Neural cell (in vitro differentiated cells): Measurements from ENCODE around the gene MRTFB. TPM values are rescaled to one million over a fixed set of nuclear protein-coding genes. Genes with fewer than 3 reads are reported as not detected.
A peak's percentile ranks its signal among the peaks of the same experiment; 100 is the strongest.

Experiments
- H2AFZ ChIP-seq: fragments of 200-600, 300-800 bp; sonication (generic), shearing (Covaris generic); 2 replicates; pipeline ENCODE4 v1.6.0; 2014; ENCODE audit warnings: low read depth, mild to moderate bottlenecking, antibody characterized with exemption, low read length, moderate library complexity
- H3F3A ChIP-seq: fragments of 200-600 bp; shearing (Covaris generic); 2 replicates; pipeline ENCODE4 v1.6.1; 2016; ENCODE audit warnings: mild to moderate bottlenecking, moderate library complexity, mixed read lengths, antibody characterized with exemption, low read length; ENCODE audit not compliant: insufficient read depth, poor library complexity, severe bottlenecking
- H3K27ac ChIP-seq: fragments of 200-600, 300-800 bp; sonication (generic), shearing (Covaris generic); 2 replicates; pipeline ENCODE4 v1.5.1; 2014; ENCODE audit warnings: mild to moderate bottlenecking, low read length, moderate library complexity
- H3K27me3 ChIP-seq: fragments of 300-800, 200-600 bp; sonication (generic), shearing (Covaris generic); 2 replicates; pipeline ENCODE4 v1.6.0; 2014; ENCODE audit warnings: mild to moderate bottlenecking, low read depth, low read length, moderate library complexity; ENCODE audit not compliant: insufficient read depth
- H3K36me3 ChIP-seq: fragments of 300-800, 200-600 bp; sonication (generic), shearing (Covaris generic); 2 replicates; pipeline ENCODE4 v1.5.1; 2014; ENCODE audit warnings: mild to moderate bottlenecking, antibody characterized with exemption, low read length, moderate library complexity; ENCODE audit not compliant: insufficient read depth
- H3K4me2 ChIP-seq: fragments of 300-800, 200-600 bp; sonication (generic), shearing (Covaris generic); 2 replicates; pipeline ENCODE4 v1.6.0; 2014; ENCODE audit warnings: mild to moderate bottlenecking, low read length
- H3K4me3 ChIP-seq: fragments of 300-800, 200-600 bp; sonication (generic), shearing (Covaris generic); 2 replicates; pipeline ENCODE4 v1.5.1; 2014; ENCODE audit warnings: mild to moderate bottlenecking, low read length, moderate library complexity
- H3K79me2 ChIP-seq: fragments of 200-600 bp; shearing (Covaris generic); replicated peaks from 2 replicates; pipeline ENCODE4 v1.6.0; 2014; ENCODE audit warnings: mild to moderate bottlenecking, low read length, moderate library complexity; ENCODE audit not compliant: insufficient read depth
- H3K9ac ChIP-seq: fragments of 300-800, 200-600 bp; sonication (generic), shearing (Covaris generic); 2 replicates; pipeline ENCODE4 v1.6.1; 2016; ENCODE audit warnings: mild to moderate bottlenecking, low read length, mixed read lengths
- H3K9me2 ChIP-seq: fragments of 200-600 bp; shearing (Covaris generic); 2 replicates; pipeline ENCODE4 v1.6.1; 2016; ENCODE audit warnings: mild to moderate bottlenecking, low read length, mixed read lengths; ENCODE audit not compliant: insufficient read depth
- H3K9me3 ChIP-seq: fragments of 200-600, 300-800 bp; sonication (generic), shearing (Covaris generic); 2 replicates; pipeline ENCODE4 v1.6.1; 2016; ENCODE audit warnings: mild to moderate bottlenecking, mixed run types, low read length, moderate library complexity, mixed read lengths
- H4K20me1 ChIP-seq: fragments of 200-600 bp; shearing (Covaris generic); 2 replicates; pipeline ENCODE4 v1.6.1; 2016; ENCODE audit warnings: mild to moderate bottlenecking, mixed run types; ENCODE audit not compliant: insufficient read depth
- CTCF ChIP-seq: fragments of 450-650 bp; IDR thresholded peaks from 2 replicates; pipeline ENCODE4 v1.5.1; 2014; ENCODE audit warnings: antibody characterized with exemption, mild to moderate bottlenecking, moderate library complexity; ENCODE audit not compliant: poor library complexity, severe bottlenecking
- EP300 ChIP-seq: fragments of 450-650 bp; conservative IDR thresholded peaks from 2 replicates; pipeline ENCODE4 v1.6.1; 2014; ENCODE audit warnings: antibody characterized with exemption, mild to moderate bottlenecking, moderate library complexity; ENCODE audit not compliant: poor library complexity, severe bottlenecking
- EZH2 ChIP-seq: fragments of 200-600, 300-800 bp; shearing (Covaris generic), sonication (generic); IDR thresholded peaks from 2 replicates; pipeline ENCODE4 v1.6.1; 2014; ENCODE audit warnings: antibody characterized with exemption, low read length, borderline replicate concordance, mild to moderate bottlenecking; ENCODE audit not compliant: insufficient read depth, poor library complexity, severe bottlenecking
- MXI1 ChIP-seq: fragments of 450-650 bp; conservative IDR thresholded peaks from 2 replicates; pipeline ENCODE4 v1.6.1; 2014; ENCODE audit warnings: antibody characterized with exemption, mild to moderate bottlenecking; ENCODE audit not compliant: poor library complexity, severe bottlenecking
- POLR2AphosphoS5 ChIP-seq: IDR thresholded peaks from 2 replicates; pipeline ENCODE4 v1.6.1; 2012
- RAD21 ChIP-seq: fragments of 450-650 bp; conservative IDR thresholded peaks from 2 replicates; pipeline ENCODE4 v1.6.1; 2014; ENCODE audit warnings: antibody characterized with exemption, mild to moderate bottlenecking, moderate library complexity
- REST ChIP-seq: IDR thresholded peaks from 2 replicates; pipeline ENCODE4 v1.6.1; 2012; ENCODE audit warnings: borderline replicate concordance
- SMC3 ChIP-seq: fragments of 450-650 bp; conservative IDR thresholded peaks from 2 replicates; pipeline ENCODE4 v1.6.1; 2014; ENCODE audit warnings: antibody characterized with exemption, mild to moderate bottlenecking, moderate library complexity; ENCODE audit not compliant: poor library complexity
- TAF1 ChIP-seq: IDR thresholded peaks from 2 replicates; pipeline ENCODE4 v1.6.1; 2012; ENCODE audit warnings: low read depth
- polyA plus RNA-seq: library from polyadenylated mRNA; depleted of rRNA; stranded (reverse); fragments of >200 nt; gene quantifications from 2 replicates; pipeline ENCODE4 v1.2.3, GENCODE V29; 2014

MRTFB gene
- polyA plus RNA-seq, 1 donor from 2014 or later = 18.6 TPM

DNA sequence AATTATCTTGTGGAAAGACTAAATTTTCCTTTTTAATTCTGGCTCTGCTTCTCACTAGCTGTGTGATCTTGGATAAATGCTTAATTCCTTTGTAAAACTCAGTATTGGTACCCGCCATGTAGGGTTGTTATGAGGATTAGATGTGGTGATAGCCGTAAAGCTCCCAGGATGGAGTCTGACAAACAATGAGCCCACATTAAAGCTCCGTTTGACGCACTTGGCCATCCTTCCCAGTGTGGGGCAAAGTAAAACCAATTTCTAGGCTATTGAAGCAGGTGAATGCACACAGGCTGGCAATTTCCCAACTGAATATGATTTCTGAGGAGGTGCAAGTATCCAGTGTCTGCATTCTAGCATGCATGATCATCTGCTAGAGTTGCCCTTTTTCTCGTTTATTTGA lies 123.6 kb downstream of the MRTFB start:
- Histone ChIP-seq H3K36me3 (no peaks in the 10 kb centered on the region), H3K9ac (no peak overlapping the region), H3F3A (peaks cover 5% of the 10 kb centered on the region), H3K4me2 (no peak overlapping the region), H3K9me2 (no peaks in the 10 kb centered on the region), H4K20me1 (no peaks in the 10 kb centered on the region), H3K4me3 (no peak overlapping the region), H3K27me3 (no peaks in the 10 kb centered on the region), H3K9me3 (no peaks in the 10 kb centered on the region), H2AFZ (no peak overlapping the region), H3K27ac (no peak overlapping the region), H3K79me2 (no peaks in the 10 kb centered on the region)
- no peak for TF ChIP-seq EZH2
- no peak for TF ChIP-seq CTCF
- no peak for TF ChIP-seq SMC3
- TF ChIP-seq REST = no peak
- TF ChIP-seq EP300 = no peak
- TF ChIP-seq TAF1 = no peak
- TF ChIP-seq RAD21 = no peak

- TF ChIP-seq SMC3 (no peak), MXI1 (peak; percentile 29)
- Histone ChIP-seq H3K27me3 (no peaks in the 10 kb centered on the region), H2AFZ (no peak overlapping the region), H3K79me2 (no peaks in the 10 kb centered on the region), H3K27ac (no peak overlapping the region), H3K4me3 (no peak overlapping the region), H3K36me3 (no peaks in the 10 kb centered on the region), H3K9ac (no peak overlapping the region), H3K9me3 (no peaks in the 10 kb centered on the region), H3K9me2 (no peaks in the 10 kb centered on the region), H4K20me1 (no peaks in the 10 kb centered on the region), H3K4me2 (no peak overlapping the region), H3F3A (peaks cover 5% of the 10 kb centered on the region)
These were observed 124.9 kb downstream of the MRTFB start for GRCh38 chr16:14196011-14196410.

- no peaks in the 10 kb centered on the region for H3K79me2 ChIP-seq
- no peaks in the 10 kb centered on the region for H3K9me3 ChIP-seq
- no peaks in the 10 kb centered on the region for H4K20me1 ChIP-seq
- peaks cover 5% of the 10 kb centered on the region for H3F3A ChIP-seq
- H3K27me3 ChIP-seq = no peaks in the 10 kb centered on the region
- no peak overlapping the region for H3K9ac ChIP-seq
- no peak for TF ChIP-seq EP300
- no peak for TF ChIP-seq REST
- TF ChIP-seq POLR2AphosphoS5 = no peak
- no peak for TF ChIP-seq EZH2
- TF ChIP-seq RAD21 = no peak
- TF ChIP-seq CTCF = no peak
- no peak for TF ChIP-seq SMC3
- no peak for TF ChIP-seq TAF1
- TF ChIP-seq MXI1 = no peak
- H3K36me3 ChIP-seq = no peaks in the 10 kb centered on the region
- H2AFZ ChIP-seq = no peak overlapping the region
- no peak overlapping the region for H3K27ac ChIP-seq
- H3K4me3 ChIP-seq = no peak overlapping the region
- H3K4me2 ChIP-seq = no peak overlapping the region
- no peaks in the 10 kb centered on the region for H3K9me2 ChIP-seq
These were observed 125.4 kb downstream of the MRTFB start for GRCh38 chr16:14196539-14196938.
